T-helper 1 cell treated with Interleukin-12 subunit alpha and Interleukin-12 subunit beta and Interleukin-4 antibody, amounts not matched to agents 30 μg/mL and 1 μg/mL, for 36 hours (primary cell): ENCODE results near the gene MINDY3.

ENCODE experiments used
- H3K27ac Mint-ChIP-seq: one replicate; pipeline ENCODE4 v1.8.0; 2021; ENCODE audit warnings: mild to moderate bottlenecking, mixed read lengths
- H3K27me3 Mint-ChIP-seq: one replicate; pipeline ENCODE4 v1.8.0; 2021; ENCODE audit warnings: low read depth, mixed read lengths
- H3K36me3 Mint-ChIP-seq: one replicate; pipeline ENCODE4 v1.8.0; 2021; ENCODE audit warnings: low read depth, mixed read lengths
- H3K4me1 Mint-ChIP-seq: one replicate; pipeline ENCODE4 v1.8.0; 2021; ENCODE audit warnings: low read depth, mixed read lengths
- H3K4me3 Mint-ChIP-seq: one replicate; pipeline ENCODE4 v1.8.0; 2021; ENCODE audit warnings: mild to moderate bottlenecking, moderate library complexity, mixed read lengths
- H3K9me3 Mint-ChIP-seq: one replicate; pipeline ENCODE4 v1.8.0; 2021; ENCODE audit warnings: mixed read lengths

The MINDY3 gene

GRCh38 chr10:15805395-15806058 lies 54.8 kb downstream of the MINDY3 start:
- Mint-ChIP-seq H3K9me3 (no peaks in the 10 kb centered on the region), H3K27me3 (no peaks in the 10 kb centered on the region), H3K27ac (no peak overlapping the region), H3K4me3 (no peak overlapping the region), H3K4me1 (no peaks in the 10 kb centered on the region), H3K36me3 (peaks cover 23% of the 10 kb centered on the region)

- Mint-ChIP-seq H3K4me1 (no peaks in the 10 kb centered on the region), H3K27me3 (no peaks in the 10 kb centered on the region), H3K27ac (no peak overlapping the region), H3K4me3 (no peak overlapping the region), H3K9me3 (no peaks in the 10 kb centered on the region), H3K36me3 (peaks cover 29% of the 10 kb centered on the region)
These were observed 56.2 kb downstream of the MINDY3 start for GRCh38 chr10:15804109-15804508.

GRCh38 chr10:15802375-15802949 lies 57.8 kb downstream of the MINDY3 start:
- H3K27me3 Mint-ChIP-seq, result no peaks in the 10 kb centered on the region
- H3K4me3 Mint-ChIP-seq, result no peak overlapping the region
- no peaks in the 10 kb centered on the region for H3K4me1 Mint-ChIP-seq
- no peaks in the 10 kb centered on the region for H3K9me3 Mint-ChIP-seq
- peaks cover 29% of the 10 kb centered on the region for H3K36me3 Mint-ChIP-seq
- H3K27ac Mint-ChIP-seq, result no peak overlapping the region

GRCh38 chr10:15801641-15802040 lies 58.7 kb downstream of the MINDY3 start:
- Mint-ChIP-seq H3K27ac (no peak overlapping the region), H3K36me3 (peaks cover 26% of the 10 kb centered on the region), H3K9me3 (no peaks in the 10 kb centered on the region), H3K27me3 (no peaks in the 10 kb centered on the region), H3K4me3 (no peak overlapping the region), H3K4me1 (no peaks in the 10 kb centered on the region)

- Mint-ChIP-seq H3K36me3 (peaks cover 23% of the 10 kb centered on the region), H3K27ac (no peak overlapping the region), H3K4me1 (no peaks in the 10 kb centered on the region), H3K9me3 (no peaks in the 10 kb centered on the region), H3K4me3 (no peak overlapping the region), H3K27me3 (no peaks in the 10 kb centered on the region)
These were observed 59.2 kb downstream of the MINDY3 start for GRCh38 chr10:15801147-15801546.

- Mint-ChIP-seq H3K27ac (no peak overlapping the region), H3K36me3 (peaks cover 26% of the 10 kb centered on the region)
These were observed 63.0 kb downstream of the MINDY3 start for GRCh38 chr10:15797346-15797745.

GRCh38 chr10:15796762-15797161 lies 63.5 kb downstream of the MINDY3 start:
- Mint-ChIP-seq H3K4me1 (peaks cover 2% of the 10 kb centered on the region), H3K4me3 (no peak overlapping the region), H3K9me3 (no peaks in the 10 kb centered on the region), H3K36me3 (peaks cover 26% of the 10 kb centered on the region), H3K27me3 (no peaks in the 10 kb centered on the region), H3K27ac (no peak overlapping the region)

More at GRCh38 chr10:15797346-15797745, 63.0 kb downstream of the MINDY3 start:
- Mint-ChIP-seq H3K4me3 (no peak overlapping the region), H3K4me1 (peaks cover 2% of the 10 kb centered on the region), H3K27me3 (no peaks in the 10 kb centered on the region), H3K9me3 (no peaks in the 10 kb centered on the region)

- Mint-ChIP-seq H3K36me3 (peaks cover 29% of the 10 kb centered on the region), H3K4me3 (no peak overlapping the region), H3K4me1 (peaks cover 2% of the 10 kb centered on the region), H3K9me3 (no peaks in the 10 kb centered on the region), H3K27ac (no peak overlapping the region), H3K27me3 (no peaks in the 10 kb centered on the region)
These were observed 64.1 kb downstream of the MINDY3 start for GRCh38 chr10:15796098-15796759.

GRCh38 chr10:15795036-15795792 lies 65.1 kb downstream of the MINDY3 start:
- Mint-ChIP-seq H3K36me3 (peaks cover 21% of the 10 kb centered on the region), H3K27ac (no peak overlapping the region), H3K4me1 (peaks cover 2% of the 10 kb centered on the region), H3K27me3 (no peaks in the 10 kb centered on the region), H3K4me3 (no peak overlapping the region), H3K9me3 (no peaks in the 10 kb centered on the region)

GRCh38 chr10:15794569-15794968 lies 65.7 kb downstream of the MINDY3 start:
- Mint-ChIP-seq H3K4me1 (peaks cover 2% of the 10 kb centered on the region), H3K27ac (no peak overlapping the region), H3K36me3 (peaks cover 21% of the 10 kb centered on the region), H3K4me3 (no peak overlapping the region), H3K9me3 (no peaks in the 10 kb centered on the region), H3K27me3 (no peaks in the 10 kb centered on the region)

GRCh38 chr10:15793664-15794063 lies 66.6 kb downstream of the MINDY3 start:
- H3K4me1 Mint-ChIP-seq, result peaks cover 2% of the 10 kb centered on the region
- H3K9me3 Mint-ChIP-seq, result no peaks in the 10 kb centered on the region
- peaks cover 23% of the 10 kb centered on the region for H3K36me3 Mint-ChIP-seq
- no peak overlapping the region for H3K27ac Mint-ChIP-seq
- H3K27me3 Mint-ChIP-seq, result no peaks in the 10 kb centered on the region
- H3K4me3 Mint-ChIP-seq, result no peak overlapping the region

GRCh38 chr10:15792777-15793176 lies 67.5 kb downstream of the MINDY3 start:
- H3K27me3 Mint-ChIP-seq, result no peaks in the 10 kb centered on the region
- no peak overlapping the region for H3K27ac Mint-ChIP-seq
- peaks cover 29% of the 10 kb centered on the region for H3K36me3 Mint-ChIP-seq
- no peaks in the 10 kb centered on the region for H3K9me3 Mint-ChIP-seq
- peaks cover 2% of the 10 kb centered on the region for H3K4me1 Mint-ChIP-seq
- no peak overlapping the region for H3K4me3 Mint-ChIP-seq

- Mint-ChIP-seq H3K4me3 (no peak overlapping the region), H3K4me1 (peaks cover 2% of the 10 kb centered on the region), H3K27ac (no peak overlapping the region), H3K36me3 (peaks cover 32% of the 10 kb centered on the region), H3K9me3 (no peaks in the 10 kb centered on the region), H3K27me3 (no peaks in the 10 kb centered on the region)
These were observed 68.3 kb downstream of the MINDY3 start for GRCh38 chr10:15791816-15792524.

- Mint-ChIP-seq H3K27ac (no peak overlapping the region), H3K4me1 (no peaks in the 10 kb centered on the region), H3K36me3 (peaks cover 37% of the 10 kb centered on the region), H3K9me3 (no peaks in the 10 kb centered on the region), H3K27me3 (no peaks in the 10 kb centered on the region), H3K4me3 (no peak overlapping the region)
These were observed 70.3 kb downstream of the MINDY3 start for GRCh38 chr10:15789793-15790525.
